Activated CD4-positive, alpha-beta T cell treated with anti-CD3 and anti-CD28 coated beads for 24 hours (primary cell): ENCODE data around the gene LANCL2.
"Not testable (repeated sequence)": the region's sequence is repeated elsewhere in the genome, so short reads cannot be mapped to it uniquely, and the experiment has no call there.

Experiments used
- DNase-seq, 2 donors: peaks; one replicate each; pipeline ENCODE4 v3.0.0-alpha.2; 2020; ENCODE audit warnings: low read depth in 2 of 2

The LANCL2 gene

GRCh38 chr7:55362927-55363326, 2.2 kb upstream of the LANCL2 start:
- DNase-seq, result no peak

DNA sequence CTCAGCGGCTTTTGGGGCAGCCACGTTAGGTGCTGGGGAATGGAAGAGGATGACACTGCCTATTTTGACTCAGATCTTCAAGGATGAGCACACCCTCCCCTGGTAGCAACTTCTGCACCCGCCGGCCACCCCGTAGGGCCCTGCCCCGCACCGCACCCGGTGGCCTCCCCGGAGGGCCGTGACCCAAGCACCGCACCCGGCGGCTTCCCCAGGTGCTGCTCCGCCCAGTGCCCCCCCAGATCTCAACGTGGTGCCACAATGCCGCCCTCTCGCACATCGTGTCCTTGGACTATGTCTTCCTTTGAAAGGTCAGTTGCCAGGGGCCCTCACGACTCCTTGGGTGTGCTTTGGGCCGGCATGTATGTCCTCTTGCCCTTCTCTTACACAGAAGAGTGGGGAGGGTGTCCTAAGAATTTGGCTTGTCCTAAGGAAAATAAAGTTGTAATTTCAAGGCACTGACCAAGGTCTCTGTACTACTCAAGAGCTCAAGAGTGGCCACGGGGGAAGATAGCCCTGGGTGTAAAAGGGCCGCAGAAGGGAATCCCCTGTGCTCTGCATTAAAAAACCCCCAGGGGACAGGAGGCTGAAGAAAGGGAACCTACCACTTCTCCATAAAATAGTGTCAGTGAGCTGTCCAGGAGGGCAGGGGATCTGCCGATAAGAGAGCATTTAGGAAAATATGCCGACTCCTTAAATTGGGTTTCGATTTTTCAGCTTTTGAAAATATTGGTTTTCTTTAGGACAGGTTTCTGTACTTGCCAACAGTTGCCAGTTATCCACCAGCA, 1.6 kb upstream of the LANCL2 start:
- no peak for DNase-seq

- DNase-seq, result peak; percentile 83 to 89
Measured at GRCh38 chr7:55365675-55366460, 731 bp downstream of the LANCL2 start.

- no peak for DNase-seq
Measured at GRCh38 chr7:55366461-55367070, 1.4 kb downstream of the LANCL2 start.

DNA sequence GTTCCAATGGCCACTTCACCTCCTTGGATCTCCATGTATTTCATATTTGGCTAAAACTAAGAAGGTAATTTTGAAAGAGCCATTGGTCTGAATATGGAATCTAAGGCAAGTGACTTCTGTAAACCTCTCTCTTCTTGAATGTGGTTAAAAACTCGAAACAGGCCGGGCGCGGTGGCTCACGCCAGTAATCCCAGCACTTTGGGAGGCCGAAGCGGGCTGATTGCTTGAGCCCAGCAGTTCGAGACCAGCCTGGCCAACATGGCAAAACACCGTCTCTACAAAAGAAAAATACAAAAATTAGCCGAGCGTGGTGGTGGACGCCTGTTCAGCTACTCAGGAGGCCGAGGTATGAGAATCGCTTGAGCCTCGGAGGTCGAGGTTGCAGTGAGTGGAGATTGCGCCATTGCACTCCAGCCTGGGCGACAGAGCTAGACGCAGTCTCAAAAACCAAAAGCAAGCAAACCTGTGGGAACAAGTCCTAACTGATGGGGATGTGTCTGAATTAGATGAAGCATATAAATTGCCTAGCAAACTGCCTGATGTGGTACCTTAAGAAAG, 2.2 kb downstream of the LANCL2 start:
- no peak for DNase-seq

DNA sequence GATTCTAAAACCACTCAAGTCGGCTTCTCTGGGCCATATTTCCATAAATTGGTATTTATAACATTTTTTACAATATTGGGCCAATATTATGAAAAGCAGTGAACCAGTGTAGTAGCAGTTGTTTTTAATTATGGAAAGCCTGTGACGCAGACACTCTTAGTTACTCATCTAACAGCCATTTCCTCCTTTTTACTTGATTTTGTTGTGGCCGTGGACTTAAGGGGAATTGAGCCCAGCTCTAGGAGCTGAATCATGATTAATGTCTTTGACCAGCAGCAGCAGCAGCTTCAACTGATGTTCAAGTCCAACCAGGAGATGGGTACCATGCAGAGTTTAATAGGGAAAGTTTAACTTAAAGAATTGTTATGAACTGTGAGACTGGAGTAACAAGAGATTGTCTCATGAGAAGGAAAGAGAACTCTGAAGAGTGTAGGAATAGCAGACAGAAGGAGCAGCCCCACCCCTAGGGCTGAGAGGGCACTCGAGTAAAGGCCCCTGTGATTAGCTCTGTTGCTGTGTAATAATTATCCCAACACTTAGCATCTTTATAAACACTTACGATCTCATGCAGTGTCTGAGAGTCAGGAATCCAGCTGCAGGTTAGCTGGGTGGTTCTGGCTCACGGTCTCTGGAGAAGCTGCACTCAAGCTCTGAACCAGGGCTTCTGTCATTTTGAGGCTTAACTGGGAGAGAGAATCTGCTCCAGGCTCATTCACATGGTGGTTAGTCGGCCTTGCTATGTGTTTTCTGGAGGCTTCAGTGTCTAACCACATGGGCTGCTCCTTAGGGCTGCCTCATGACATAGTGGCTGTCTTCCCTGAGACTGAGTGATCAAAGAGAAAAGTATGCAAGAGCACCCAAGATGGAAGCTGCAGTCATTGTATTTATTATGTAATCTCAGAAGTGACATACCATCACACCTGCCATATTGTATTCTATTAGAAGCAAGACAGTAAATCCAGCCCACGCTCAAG, 4.6 kb downstream of the LANCL2 start:
- no peak for DNase-seq

DNA sequence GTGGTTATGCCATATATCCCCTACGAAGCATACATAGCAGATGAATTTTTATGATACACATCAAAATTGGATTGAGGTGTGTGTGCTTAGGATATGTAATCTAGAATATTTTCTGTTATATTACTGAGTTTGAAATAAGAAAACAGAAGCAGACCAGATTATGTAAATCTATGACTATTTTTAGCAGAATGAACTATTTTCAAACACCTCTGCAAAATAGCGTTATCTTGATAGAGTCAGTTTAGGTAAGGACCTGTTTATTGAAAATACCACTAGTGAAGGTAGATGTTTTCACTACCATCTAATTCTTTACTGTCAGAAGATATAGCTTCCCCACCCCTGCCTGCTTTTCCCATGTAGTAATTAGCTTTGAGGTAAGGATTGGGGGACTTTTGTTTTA, 9.1 kb downstream of the LANCL2 start:
- no peak for DNase-seq

DNA sequence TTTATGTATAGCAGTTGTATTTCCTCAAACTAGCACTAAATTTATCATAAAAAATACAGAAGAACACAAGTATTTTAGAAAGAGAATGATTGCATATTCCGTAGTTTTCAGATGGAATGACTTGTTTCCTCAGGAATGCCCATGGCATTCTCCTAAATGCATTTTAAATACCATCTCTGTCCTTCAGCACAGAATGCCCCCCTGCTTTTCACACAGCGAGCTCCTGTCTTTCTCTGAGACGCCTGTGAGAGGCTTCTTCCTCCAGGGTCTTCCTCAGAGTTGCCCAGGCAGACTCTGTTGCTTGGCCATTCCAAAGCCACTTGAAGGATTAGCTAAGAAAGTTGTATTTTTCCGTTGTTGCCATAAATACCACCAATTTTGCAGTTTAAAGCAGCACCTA, 10.1 kb downstream of the LANCL2 start:
- no peak for DNase-seq

DNA sequence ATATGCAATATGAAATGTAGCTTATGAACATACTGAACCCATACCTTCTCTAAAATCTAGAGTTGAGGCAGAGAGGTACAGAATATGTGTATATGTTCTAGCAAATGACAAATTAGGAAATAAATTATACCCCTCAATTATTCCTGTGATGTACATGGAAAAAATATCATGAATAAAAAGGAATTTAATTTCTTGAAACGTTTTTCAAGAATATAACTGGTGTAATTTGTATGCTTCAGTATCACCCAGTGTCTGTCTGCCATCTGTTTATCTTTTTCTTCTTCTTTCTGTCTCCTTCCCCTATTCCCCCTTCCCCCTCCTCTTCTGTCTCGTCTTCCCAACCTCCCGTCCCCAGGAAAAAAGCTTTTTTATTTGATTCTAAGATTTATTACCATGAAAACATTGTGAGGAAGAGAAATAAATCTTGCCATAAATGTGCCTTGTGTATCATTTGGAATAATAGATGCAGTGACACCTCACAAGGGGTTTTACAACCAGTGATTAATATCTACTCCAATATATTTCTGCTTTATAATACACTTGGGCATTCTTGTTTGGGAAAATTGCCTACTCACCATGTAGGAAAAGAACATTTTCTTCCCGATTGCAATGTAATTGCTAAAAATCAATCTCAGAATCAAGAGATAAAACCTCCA, 12.2 kb downstream of the LANCL2 start:
- DNase-seq, result no peak

DNA sequence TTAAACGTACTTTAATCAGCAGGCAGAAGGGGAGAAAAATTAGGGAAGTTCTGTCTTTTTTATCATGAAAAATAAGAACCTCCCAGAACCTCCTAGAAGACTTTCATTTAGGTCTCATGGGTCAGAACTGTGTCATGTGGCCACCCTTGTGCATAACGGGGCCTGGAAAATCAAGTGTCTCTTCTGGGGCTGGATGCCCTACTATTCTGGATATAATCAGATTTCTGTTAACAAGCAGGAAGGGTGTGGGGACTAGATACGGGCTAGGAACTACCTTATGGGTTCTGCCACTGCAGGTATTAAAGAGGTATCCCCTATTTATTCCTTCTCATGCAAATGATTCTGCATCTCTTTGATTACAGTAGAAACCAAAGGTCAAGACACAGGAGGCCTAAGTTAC, 14.1 kb downstream of the LANCL2 start:
- DNase-seq, result no peak

- DNase-seq, result no peak
Measured at GRCh38 chr7:55381189-55381588, 16.1 kb downstream of the LANCL2 start.

DNA sequence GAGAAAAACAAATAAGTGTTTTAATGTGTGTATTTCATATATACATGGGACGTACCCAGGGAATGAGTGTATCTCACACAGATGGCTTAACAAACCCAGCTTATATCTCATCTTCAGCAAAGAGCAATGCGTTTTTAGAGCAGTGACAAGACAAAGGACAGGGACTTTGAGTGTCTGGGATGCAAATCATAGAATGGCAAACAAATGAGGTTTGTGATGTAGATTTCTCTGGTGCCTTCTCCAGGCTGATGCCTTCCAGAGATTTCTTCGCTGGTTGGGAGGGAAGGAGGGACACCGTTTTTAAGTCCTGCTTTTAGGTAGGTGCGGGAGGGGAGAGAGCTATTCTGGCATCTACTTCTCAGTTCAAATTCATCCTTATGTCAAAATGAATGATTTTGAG, 16.6 kb downstream of the LANCL2 start:
- DNase-seq, result no peak

- no peak for DNase-seq
Measured at GRCh38 chr7:55382251-55382650, 17.1 kb downstream of the LANCL2 start.

GRCh38 chr7:55386541-55386940, 21.4 kb downstream of the LANCL2 start:
- DNase-seq, result no peak

GRCh38 chr7:55387062-55387965, 22.2 kb downstream of the LANCL2 start:
- no peak for DNase-seq

DNA sequence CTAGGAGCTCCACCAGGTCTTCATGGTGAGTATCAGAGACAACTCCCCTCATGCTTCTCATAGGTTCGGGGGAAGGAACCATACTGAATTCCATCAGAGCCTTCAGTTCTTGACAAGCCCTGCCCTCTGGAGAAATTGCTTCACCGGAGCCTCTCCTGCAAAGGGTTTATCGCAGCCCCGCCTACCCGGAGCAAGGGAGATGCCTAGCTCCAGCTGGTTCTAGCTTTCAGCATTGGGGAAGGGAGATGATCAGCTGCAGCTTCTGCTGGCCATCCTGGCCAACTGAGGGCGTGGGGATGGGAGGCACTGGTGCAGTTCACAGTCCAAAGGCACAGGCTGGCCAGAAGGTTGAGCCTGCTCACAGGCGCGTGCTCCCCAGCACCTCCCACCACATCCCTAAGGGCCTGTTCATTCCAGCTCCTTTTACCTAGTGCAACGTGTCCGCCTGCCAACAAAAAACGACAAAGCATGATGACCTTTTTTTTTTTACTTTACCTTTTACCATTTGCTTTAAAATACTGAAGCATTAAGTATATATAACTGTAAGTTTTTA, 31.2 kb downstream of the LANCL2 start:
- DNase-seq, result no peak

DNA sequence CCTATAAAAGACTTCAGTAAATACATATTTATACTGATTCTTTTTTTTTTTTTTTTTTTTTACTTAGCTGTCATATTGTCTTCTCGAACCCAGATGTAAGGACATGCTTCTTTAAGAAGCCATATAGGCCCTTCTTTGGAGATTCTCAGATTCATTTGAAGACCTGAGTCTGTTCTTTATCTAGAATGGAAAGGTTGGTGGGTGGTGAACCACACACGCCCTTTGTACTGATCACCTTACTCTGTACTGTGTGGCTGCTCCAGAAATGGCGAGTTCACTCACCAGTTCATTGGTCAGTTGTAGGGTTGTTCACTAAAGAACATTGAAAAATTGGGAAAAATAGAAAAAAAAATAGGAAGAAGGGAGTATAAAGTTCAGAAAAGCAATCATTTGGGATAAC, 32.5 kb downstream of the LANCL2 start:
- no peak for DNase-seq

GRCh38 chr7:55400191-55400590, 35.1 kb downstream of the LANCL2 start:
- no peak for DNase-seq

DNA sequence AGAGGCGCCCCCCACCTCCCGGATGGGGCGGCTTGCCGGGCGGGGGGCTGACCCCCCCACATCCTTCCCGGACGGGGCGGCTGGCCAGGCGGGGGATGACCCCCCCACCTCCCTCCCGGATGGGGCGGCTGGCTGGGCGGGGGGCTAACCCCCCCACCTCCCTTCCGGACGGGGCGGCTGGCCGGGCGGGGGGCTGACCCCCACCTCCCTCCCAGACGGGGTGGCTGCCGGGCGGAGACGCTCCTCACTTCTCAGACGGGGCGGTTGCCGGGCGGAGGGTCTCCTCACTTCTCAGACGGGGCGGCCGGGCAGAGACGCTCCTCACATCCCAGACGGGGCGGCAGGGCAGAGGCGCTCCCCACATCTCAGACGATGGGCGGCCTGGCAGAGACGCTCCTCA, 37.4 kb downstream of the LANCL2 start:
- not testable (repeated sequence) for DNase-seq
